ENCODE measurements around the gene NACC2.

The NACC2 gene

DNA sequence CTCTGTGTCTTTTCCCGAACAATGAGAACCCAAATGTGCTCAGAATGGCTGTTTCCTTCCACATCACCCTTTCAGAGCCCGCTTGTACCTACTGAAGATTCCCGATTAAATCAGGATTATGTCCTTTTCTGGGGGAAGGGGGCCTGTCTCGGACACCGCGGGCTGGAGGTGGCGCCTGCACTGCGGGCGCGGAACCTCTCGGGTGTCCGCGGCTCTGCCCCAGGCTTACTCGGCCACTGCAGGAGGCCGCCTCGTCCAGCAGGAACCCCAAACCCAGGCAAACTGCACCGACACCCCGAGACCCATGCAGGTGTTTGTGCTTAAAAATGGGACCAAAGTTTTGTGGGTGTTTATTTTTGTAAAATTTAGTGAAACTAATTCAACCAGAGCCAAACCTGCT is 32.2 kb upstream of the NACC2 start:
- DNase-seq, result no peak

DNA sequence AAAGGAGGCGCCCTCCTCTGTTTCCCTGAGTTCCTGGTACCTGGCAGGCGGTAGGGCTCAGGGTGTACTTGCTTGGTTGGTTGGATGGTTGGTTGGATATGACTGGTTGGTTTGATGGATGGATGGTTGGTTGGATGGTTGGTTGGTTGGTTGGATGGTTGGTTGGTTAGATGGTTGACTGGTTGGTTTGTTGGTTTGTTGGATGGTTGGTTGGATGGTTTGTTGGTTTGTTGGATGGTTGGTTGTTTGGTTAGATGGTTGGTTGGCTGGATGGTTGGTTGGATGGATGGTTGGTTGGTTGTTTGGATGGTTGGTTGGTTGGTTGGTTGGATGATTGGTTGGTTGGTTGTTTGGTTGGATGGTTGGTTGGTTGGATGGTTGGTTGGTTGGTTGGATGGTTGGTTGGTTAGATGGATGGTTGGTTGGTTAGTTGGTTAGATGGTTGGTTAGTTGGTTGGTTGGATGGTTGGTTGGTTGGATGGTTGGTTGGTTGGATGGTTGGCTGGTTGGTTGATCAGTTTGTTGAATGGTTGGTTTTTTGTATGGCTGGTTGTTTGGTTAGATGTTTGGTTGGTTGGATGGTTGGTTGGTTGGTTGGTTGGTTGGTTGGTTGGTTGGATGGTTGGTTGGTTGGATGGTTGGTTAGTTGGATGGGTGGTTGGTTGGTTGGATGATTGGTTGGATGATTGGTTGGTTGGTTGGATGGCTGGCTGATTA is 30.0 kb upstream of the NACC2 start:
- DNase-seq, result no peak

DNA sequence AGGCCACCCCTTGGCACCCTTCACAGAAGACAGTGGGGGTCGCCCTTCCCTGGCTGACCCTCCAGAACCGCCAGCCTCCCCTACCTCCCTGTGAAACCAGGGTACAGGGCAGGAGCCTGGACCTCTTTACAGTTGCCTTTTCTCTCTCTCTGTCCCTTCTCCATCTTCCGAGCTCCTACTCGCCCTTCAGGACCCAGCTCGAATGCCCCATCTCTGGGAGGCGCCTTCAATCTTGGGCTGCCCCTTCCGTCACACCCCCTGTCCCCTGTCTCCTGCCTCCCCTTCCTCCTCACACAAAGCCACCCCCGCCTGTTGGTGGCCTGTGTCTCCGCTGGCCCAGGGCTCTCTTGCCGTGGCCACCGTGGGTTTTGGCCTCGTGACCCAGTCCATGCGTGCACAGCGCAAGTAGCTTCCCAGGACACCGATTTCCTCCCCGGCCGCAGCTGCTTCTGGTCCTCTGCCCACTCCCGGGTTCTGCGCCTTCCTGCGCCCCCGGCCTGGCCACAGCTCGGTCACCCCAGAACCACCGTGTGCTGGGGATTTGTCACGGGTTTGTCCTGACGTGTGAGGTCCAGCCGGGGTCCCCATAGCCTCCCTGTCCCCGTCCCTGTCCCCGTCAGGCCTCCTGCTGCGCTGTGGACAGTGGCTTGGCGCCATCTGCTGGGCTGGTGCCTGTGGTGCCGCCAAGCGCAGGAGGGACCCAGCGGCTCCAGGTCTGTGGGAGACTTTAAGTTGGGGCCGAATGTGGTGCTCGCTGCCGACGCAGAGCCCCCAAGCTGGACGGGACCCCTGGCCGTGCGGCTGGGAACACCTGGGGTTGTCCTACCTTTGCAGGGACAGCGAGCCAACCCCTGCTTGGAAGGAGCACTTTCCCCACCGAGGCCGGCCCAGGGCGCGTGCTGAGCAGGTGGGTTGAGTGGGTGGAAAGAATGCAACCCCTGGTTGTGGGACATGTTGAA is 27.6 kb upstream of the NACC2 start:
- peak; percentile 40 for DNase-seq

DNA sequence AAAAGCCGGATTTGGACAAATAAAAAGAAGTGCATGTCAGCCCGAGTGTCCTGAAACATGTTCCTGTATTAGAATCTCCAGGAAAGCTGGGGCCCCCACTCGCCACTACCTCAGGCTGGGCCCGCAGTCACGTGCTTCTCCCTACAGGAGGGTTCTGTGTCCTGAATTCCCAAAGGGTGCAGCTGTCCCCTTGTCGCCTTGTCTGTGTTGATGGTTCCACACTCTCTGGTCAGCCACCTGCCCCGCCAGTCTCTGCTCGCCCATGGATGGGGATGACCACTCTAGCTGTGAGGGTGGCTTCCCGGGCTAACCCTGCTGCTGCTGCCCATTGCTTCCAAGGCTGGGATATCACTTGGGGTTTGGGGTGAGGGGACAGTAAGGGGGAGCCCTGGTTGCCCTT is 26.7 kb upstream of the NACC2 start:
- no peak for DNase-seq

DNA sequence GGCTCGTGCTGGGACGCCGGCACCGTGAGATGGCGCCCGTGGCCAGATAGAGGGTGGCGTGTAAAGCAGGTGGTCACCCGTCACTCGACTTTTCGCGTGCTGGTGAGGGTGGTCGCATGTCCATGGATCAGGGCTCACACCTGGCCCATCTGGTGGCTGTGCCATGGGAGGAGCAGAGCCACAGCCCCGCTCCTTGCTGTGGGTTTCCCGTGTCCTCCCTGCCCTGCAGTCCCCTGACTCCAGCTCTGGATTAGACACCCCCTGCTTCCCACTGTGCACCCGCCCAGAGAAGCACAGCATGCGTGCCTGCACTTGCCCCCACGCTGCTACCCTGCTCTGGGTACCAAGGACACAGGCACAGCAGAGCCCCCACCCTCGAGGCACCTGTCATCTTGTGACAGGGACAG is 25.4 kb upstream of the NACC2 start:
- no peak for DNase-seq

DNA sequence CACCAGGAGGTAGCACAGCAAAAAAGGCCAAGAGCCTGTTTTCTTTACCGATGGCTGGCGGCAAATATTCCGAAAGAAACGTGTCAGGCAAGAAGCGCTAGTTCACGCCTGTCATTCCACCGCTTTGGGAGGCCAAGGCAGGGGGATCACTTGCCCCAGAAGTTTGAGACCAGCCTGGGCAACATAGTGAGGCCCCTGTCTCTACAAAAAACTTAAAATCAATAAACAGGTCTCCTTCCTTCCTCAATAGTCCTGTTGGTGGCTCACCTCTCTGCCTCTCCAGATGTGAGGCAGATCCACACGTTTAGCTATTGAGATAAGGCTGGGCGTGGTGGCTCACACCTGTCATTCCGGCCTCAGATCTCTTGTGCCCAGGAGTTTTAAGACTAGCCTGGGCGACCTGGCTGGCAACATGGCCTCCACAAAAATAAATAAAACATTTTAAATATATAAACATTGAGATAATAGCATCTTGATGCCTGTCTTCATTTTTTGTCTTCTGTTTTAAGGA is 24.8 kb upstream of the NACC2 start:
- no peak for DNase-seq

DNA sequence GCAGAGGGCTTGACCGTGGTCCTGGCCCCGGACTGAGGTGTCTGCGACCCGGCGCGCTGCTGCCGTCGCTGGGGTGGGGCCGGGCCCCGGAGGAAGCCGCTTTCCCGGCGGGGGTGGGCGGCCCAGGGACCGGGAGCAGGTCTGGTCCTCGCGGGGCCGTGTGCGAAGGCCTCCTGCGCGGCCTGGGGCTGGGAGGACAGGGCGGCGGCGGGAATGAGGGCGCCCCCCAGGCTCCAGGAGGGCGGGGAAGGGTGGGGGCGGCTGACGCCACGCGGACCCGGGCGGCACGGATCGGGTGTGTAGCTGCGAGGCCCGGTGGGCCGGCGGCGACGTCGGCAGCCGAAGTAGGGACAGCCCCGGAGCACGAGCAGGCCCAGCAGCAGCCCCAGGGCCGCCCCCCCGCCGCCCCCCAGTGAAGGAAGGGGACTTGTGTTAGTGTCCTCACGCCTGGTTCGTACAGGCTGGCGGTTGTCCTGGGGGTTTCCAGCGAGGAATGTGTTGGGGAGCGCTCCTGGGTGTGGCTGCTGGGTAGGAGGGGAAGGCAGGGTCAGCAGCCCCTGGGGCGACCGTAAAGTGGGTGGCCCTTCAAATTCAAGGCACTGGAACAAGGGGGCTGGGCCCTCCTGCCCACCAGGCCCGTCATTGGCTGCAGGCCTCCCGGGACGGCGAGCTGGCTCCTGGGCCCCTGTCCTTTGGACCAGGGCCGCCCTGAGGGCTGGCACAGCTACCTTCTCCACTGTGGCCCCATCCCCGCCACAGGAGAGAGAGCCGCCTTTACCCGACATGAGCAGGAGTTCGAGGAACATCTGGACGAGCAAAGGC is 24.2 kb upstream of the NACC2 start:
- no peak for DNase-seq

DNA sequence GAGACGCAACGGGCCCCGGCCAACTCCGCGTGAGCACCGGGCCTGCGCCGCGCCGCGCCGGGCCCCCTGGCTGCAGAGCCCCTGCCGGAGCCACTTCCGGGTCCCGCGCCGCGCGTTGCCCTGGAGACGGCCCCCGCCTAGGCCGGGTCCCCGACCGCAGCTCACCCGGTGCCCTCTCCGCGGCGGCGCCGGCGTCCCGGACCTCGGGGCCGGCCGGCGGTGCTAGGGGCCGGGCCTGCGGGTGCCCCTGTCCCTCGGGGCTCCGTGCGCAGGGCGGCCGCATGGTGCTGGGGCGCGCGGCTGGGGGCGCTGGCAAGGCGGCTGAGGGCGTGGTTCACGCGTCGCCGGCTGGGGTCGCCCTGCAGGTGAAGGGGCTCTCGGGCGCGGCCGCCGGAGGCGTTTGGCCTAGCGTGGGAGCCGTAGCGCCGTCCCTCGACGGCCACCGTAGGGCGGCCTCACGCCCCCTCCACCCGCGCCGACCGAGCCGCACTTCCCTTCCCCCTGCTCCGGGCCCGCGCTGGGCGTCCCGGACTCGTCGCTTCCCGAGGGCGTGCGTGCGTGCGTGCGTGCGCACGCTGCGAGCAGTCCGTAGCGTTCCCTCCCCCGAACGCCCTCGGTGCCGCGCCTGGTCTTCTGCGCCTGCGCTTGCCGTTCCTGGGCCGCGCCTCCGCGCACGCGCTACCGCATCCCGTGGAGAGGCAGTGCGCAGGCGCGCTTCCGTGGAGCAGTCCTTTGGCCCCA is 23.4 kb upstream of the NACC2 start, which contains the start of gene TMEM250:
TSS of gene TMEM250 (minus strand) at position 556 of the 741 bp plus-strand sequence. CDS start 1,975 bp downstream, outside the sequence.
- peak; percentile 95 for DNase-seq

DNA sequence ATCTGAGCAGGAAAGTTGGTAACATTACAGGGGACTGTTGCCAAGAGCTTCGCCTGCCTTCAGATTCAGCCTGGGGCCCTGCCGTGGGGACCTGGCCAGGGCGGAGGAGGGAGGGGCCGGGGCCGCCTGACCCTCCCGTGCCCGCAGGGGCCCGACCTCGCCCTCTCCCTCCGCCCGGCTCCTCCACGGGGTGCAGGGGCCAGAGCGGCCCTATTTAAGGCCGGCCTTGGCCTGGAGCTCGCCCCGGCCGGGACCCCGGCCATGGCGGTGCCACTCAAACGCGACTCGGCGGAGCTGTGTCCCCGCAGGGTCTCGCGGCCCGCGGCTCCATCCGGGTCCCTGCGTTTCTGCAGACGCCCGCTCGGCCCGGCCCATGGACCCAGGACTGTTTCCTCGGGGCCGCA is 22.8 kb upstream of the NACC2 start:
- DNase-seq, result no peak

DNA sequence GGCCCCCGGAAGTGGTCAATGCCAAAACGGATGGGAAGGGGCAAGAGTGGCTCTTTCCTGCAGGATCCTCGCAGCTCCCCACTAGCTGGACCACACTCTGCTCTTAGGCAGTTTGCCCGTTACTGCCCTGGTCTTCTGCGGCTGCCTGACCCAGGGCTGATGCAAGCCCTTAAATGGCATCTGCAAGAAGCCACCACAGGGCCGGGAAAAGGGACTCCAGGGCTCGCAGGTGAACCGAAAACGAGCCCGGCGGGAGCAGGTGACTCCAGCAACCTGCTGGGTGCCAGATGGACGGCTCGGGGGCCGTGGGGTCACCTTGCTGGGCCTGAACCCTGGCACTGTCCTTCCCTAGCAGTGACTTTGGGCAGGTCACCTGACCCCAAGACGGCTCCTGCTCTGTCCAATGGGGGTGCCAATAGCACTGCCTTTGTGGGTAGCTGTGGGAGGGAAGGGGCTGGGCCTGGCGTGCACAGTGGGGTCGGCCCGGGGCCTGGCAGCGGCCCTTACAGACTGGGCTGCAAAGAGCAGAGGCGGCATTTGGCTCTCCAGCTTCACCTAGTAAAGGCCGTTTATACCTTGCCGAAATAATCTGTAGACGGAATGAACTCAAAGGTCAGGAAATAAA is 22.3 kb upstream of the NACC2 start:
- DNase-seq, result no peak

DNA sequence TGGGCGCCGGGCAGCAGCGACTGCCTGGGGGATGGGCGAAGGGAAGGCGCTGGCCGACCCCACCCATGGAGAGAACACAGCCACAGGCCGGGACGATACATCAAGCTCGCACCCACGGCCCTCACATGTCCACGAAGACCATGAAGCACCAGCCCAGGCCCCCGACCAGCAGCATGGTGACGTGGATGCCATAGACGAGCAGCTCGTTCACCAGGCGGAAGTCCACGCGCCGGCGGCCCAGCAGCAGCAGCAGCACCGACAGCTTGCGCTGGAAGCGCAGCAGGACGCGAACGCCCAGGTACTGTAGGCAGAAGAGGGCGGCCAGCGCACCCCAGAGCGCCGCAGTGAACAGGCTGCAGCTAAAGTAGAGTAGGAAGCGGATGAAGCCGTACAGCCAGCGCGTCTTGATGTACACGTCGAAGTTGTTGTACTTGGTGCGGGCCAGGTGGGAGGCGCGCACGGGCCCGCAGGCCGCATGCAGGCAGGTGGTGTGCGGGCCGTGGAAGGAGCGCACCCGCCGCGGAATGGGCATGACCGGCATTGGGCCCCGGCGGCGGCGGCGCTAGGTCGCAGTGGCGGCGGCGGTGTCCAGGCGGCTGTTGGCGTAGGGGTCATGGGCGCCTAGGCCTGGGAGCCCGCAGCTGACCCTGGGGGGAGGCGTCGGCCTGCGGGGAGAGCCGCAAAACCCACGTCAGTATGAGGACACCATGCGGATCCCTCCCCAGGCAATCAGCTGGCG is 21.4 kb upstream of the NACC2 start:
- DNase-seq, result no peak

DNA sequence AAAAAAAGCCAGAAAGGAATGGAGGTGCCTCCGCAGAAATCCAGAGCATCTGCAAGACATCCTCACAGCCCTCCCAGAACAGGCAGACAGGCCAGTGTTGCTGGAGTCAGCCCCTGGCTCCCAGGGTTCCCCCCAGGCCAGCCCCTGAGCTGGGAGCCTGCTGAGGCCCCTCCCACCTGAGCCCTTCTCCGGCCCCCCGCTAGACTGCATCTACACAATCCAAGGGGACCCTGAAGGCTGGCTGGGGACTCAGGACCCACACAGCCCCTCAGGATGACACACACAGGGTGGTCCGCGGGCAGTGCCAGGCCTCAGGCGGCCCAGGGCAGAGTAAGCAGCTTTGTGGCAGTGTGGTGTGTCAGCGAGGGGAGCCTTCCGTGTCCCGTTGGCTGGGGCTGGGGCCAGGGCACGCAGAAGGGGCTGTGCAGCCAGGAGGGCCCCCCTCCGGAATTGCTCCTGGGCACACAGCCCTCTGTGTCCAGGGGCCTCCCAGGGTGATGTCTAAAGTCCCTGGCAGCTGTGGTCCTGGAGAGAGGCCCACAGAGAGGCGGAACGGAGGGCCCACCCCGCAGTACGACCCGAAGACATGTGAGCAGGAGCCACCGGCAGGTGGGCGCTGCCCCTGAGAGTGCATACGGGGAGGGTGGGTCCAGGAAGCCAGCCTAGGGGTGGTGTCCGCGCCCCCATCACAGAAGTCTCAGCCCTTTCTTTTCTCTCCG is 20.7 kb upstream of the NACC2 start:
- DNase-seq, result no peak

DNA sequence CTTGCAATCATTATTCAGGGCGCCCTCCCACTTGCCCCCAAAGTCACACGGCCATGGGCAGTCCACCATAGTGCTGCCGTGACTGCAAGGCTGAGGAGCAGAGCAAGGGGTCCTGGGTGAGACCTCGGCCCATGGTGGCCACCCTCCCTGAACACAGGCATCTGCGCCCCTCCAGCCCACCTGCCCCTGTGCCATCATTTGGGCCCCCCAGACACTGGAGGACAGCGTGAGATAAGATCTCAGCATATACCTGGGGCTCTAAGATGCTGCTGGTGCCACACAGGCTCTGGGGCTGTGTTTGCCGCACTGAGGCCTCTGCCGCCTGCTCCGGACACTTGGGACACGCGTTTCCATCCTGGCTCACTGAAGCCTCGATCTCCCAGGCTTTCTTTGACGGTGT is 20.1 kb upstream of the NACC2 start:
- no peak for DNase-seq

DNA sequence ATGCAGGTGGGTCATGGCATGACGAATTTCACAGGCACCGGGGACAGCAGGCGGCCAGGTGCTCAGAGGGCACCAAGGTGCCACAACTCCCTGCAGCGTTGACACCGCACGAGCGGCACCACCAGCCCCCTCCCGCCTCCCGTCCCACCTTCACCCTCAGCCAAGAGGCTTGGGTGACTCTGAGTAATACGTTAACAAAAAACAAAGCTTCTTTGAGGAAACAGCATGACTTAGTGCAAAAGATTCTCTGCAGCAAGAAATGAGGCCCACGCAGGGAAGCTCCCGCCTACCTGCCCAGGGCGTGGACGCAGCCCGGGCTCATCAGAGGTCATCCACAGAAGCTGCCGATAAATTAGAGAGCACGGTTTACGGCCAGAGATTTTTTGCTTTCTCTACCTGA is 19.5 kb upstream of the NACC2 start:
- DNase-seq, result no peak

DNA sequence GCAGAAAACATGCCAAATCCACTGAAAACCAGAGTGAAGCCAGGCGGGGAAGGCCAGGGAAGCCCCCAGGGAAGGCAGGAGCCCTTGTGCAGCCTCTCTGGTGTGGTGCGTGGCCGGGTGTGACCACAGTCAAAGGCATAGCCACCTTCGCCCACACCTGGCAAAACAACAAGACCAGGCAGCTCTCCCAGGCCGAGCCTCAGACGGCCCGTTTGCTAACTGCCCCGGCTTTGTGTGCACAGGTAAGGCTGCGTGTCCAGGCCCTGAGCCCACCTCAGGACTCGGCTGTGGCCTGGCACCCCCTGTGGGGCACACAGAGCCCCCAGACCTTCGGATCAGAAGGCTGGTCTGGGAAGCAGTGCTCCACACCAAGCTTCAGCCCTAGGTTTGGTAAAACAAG is 17.5 kb upstream of the NACC2 start:
- DNase-seq, result no peak

DNA sequence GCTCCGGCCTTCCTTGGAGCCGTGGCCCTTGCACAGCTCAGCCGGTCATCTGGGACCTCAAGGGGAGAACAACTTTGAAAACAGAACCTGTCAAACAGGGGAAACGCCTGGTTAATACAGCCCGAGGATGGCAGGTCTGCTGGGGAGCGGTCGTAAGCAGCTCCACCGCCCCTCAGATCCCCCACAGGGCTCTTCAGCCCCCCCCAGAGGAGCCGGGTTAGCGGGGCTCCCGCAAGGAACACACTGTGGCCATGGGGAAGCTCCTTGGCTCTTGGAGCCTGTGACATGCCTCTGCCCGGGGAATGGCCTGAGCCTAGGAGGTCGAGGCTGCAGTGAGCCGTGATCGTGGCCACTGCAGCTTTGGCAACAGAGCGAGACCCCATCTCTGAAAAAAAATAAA is 16.8 kb upstream of the NACC2 start:
- no peak for DNase-seq

DNA sequence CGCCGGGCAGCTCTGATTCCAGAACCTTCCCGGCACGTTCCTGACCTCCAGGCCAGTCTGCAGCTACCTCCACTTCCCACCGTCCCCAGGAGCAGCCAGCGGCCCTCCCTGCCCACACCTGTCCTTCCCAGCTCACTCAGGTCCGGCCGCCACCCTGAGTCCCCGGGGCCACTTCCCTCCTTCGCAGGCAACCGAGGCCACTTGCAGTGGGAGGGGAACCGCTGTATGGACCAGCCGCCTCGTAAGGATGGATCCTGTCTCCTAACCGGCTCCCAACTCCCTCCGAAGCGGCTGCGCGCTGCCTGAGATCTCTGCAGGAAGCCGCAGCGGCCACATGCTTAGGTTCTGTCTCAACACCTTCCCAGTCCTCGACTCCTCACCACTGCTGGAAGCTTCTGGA is 16.1 kb upstream of the NACC2 start:
- no peak for DNase-seq

DNA sequence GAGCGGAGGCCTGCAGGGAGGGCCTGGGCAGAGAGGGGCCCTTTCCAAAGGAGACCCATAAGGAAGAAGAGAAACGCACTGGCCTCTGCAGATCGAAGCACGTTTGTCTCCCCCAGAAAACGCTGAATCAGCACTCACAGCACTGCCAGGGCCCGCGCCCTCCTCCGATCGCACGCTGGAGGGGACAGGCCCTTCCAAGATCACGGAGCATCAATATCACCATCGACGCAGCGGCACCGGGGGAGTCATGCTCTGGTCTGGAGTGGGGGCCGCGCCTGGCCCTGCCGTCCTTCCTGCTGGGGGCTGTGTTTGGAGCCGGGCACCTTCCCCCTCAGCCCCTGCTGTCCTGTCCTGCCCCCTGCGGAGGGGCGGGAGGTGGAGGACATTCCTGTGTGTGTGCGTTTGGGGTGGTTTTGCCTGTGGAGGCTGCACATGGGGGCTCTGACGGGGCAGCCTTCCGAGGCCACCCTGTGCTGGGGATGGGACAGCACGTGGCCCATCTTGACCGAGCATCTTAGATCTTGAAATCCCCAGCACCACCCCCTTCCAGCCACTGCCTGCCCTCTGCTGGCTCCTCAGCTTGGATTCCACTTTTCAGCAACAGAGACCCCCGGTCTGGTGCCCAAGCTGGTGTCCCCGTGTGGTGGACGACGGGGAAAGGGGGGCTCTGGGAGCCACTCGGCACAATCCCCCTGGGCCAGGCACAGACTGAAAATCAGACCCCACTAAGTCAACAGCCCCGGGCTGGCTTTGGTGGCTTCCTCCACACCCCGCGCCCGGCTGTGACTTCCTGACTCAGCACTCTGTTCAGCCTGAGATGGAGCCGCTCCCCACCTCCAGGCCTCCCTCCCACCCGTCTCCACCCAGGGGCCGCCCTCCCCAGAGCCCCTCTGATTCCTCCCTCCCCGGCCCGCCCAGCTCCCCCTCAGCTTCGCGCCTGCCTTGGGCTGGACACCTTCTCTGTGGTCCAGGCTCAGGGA is 15.3 kb upstream of the NACC2 start:
- peak; percentile 54 for DNase-seq

Data from fibroblast of upper back skin (primary cell).